HEK293 (cell line): ENCODE data around the gene FUBP3.
A peak's percentile ranks its signal among the peaks of the same experiment; 100 is the strongest.

Source experiments
- FEZF1 ChIP-seq: fragments of 450-650 bp; formaldehyde crosslinking; IDR thresholded peaks from 2 replicates; pipeline ENCODE4 v1.5.1; 2016; ENCODE audit warnings: missing biosample characterization, missing genetic modification characterization
- ZNF214 ChIP-seq: fragments of 450-650 bp; formaldehyde crosslinking; IDR thresholded peaks from 2 replicates; pipeline ENCODE4 v1.5.1; 2017; ENCODE audit warnings: missing biosample characterization, mild to moderate bottlenecking, missing genetic modification characterization, borderline replicate concordance
- ZNF670 ChIP-seq: fragments of 450-650 bp; formaldehyde crosslinking; IDR thresholded peaks from 2 replicates; pipeline ENCODE4 v1.5.1; 2016; ENCODE audit warnings: missing biosample characterization, missing genetic modification characterization, low read depth
- ZNF785 ChIP-seq: fragments of 450-650 bp; formaldehyde crosslinking; IDR thresholded peaks from 2 replicates; pipeline ENCODE4 v1.5.1; 2016; ENCODE audit warnings: missing biosample characterization, missing genetic modification characterization
- TF ChIP-seq, protein P1 (sequence below): fragments of 450-650 bp; formaldehyde crosslinking; IDR thresholded peaks from 2 replicates; pipeline ENCODE4 v1.5.1; 2016; ENCODE audit warnings: missing biosample characterization, missing genetic modification characterization

DNA sequence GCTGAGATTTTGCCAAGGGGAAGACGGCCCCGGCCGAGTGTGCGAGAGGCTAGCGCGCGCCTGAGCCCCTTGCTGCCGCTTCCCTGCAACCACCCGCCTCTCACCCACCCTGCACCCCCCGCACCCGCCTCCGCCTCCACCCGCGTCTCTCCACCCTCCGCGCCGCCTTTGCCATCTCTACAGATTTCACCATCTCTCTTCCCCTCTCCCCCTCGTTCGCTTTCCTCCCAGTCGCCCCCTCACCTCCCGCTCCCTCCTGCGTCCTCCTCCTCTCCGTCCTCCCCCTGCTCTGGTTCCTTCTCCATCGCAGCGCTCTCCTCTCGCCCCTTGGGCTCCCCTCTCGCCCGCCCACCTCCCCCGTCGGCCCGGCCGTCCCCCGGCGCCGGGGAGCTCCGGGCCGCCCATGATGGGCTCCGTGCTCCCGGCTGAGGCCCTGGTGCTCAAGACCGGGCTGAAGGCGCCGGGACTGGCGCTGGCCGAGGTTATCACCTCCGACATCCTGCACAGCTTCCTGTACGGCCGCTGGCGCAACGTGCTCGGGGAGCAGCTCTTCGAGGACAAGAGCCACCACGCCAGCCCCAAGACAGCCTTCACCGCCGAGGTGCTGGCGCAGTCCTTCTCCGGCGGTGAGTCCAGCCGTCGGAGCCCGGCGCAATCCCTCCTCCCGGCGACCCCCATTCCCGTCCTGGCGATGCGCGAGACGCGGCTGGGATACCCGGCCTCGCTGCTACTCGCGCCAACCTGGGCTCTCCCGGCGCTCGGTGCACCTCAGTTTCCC, 85.1 kb downstream of the FUBP3 start, which contains the start of gene PRDM12:
- TF ChIP-seq FEZF1 (tag by site-specific recombination) (no peak), ZNF785 (tag by site-specific recombination) (no peak), ZNF670 (no peak), ZNF214 (tag by site-specific recombination) (no peak)
- TF ChIP-seq, protein P1, sequence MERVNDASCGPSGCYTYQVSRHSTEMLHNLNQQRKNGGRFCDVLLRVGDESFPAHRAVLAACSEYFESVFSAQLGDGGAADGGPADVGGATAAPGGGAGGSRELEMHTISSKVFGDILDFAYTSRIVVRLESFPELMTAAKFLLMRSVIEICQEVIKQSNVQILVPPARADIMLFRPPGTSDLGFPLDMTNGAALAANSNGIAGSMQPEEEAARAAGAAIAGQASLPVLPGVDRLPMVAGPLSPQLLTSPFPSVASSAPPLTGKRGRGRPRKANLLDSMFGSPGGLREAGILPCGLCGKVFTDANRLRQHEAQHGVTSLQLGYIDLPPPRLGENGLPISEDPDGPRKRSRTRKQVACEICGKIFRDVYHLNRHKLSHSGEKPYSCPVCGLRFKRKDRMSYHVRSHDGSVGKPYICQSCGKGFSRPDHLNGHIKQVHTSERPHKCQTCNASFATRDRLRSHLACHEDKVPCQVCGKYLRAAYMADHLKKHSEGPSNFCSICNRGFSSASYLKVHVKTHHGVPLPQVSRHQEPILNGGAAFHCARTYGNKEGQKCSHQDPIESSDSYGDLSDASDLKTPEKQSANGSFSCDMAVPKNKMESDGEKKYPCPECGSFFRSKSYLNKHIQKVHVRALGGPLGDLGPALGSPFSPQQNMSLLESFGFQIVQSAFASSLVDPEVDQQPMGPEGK = peak; percentile 59; the same call in 1 of the 2 replicates
